NT2/D1 (cell line): ENCODE results near the gene SLC34A2.

ENCODE experiments used
- SUZ12 ChIP-seq: IDR thresholded peaks from 2 replicates; pipeline ENCODE4 v1.6.1; 2011; ENCODE audit not compliant: insufficient read length, insufficient read depth; ENCODE audit errors: extremely low read depth
- YY1 ChIP-seq: IDR thresholded peaks from 2 replicates; pipeline ENCODE4 v1.6.1; 2011; ENCODE audit not compliant: insufficient read length, insufficient read depth
- ZNF274 ChIP-seq: IDR thresholded peaks from 2 replicates; pipeline ENCODE4 v1.6.1; 2011; ENCODE audit warnings: mild to moderate bottlenecking, low read depth, low read length

DNA sequence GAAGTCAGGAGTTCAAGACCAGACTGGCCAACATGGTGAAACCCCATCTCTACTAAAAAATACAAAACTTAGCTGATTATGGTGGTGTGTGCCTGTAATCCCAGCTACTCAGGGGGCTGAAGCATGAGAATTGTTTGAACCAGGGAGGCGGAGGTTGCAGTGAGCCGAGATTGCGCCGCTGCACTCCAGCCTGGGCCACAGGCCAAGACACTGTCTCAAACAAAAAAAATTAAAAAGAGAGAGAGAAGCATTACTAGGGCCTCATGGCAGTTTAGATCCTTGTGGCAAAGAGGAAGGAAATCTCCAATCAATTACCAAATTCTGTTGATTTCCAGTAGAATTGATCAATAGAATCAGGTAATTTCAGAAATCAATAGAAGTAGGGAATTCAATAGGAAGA, 16.8 kb upstream of the SLC34A2 start:
- TF ChIP-seq YY1 (no peak), SUZ12 (no peak), ZNF274 (no peak)
